Heart left ventricle (tissue), 13 donors: ENCODE data around the gene IMPG2.

Experiments
- POLR2A ChIP-seq, 2 donors: fragments of 450-650 bp; IDR thresholded peaks; one replicate each; pipeline ENCODE4 v1.6.1; 2017; ENCODE audit warnings: antibody characterized with exemption in 2 of 2, mild to moderate bottlenecking in 2 of 2, moderate library complexity in 2 of 2
- TF ChIP-seq, protein P1 (sequence below), 12 donors: fragments of 200-600 bp; sonication (generic) in 4 of 12; IDR thresholded peaks; one replicate each; pipeline versions ENCODE4 v1.5.0 to v1.8.0; 2018 to 2022; ENCODE audit warnings: antibody characterized with exemption in 12 of 12, mild to moderate bottlenecking in 5 of 12
- donor health status: ischemic (EF 13 %, LVEDD 7.1; RV severe dilation, severe dysfunction).
- donor health status: DM: no; HTN: yes; CAD: no.
- donor health status: DM: no; HTN: no; CAD: no.
- donor health status: ischemic (EF 25% LVEDD 6.9; RV normal size, moderate dysfunction).
- donor health status: ischemic (EF 25% LVEDD 5.7; RV mildly dilated, moderate dysfunction).
- donor health status: ischemic (EF 35%, LVEDD 5.7; RV mildly dilated, moderate dysfunction).
- donor health status: nonischemic (EF 11% LVEDD 7.7; RV severe dilation, severe dysfunction).
- donor health status: DM: yes; HTN: yes; CAD: no.
- donor health status: PGD.
- donor health status: ischemic (EF 29% LVEDD 5.4; RV normal size, mild dysfunction).
- donor health status: nonischemic (EF 23%, LVEDD 6.1; RV moderate dilation, normal function).

GRCh38 chr3:101292027-101292426 lies 28.3 kb downstream of the IMPG2 start:
- TF ChIP-seq, protein P1, sequence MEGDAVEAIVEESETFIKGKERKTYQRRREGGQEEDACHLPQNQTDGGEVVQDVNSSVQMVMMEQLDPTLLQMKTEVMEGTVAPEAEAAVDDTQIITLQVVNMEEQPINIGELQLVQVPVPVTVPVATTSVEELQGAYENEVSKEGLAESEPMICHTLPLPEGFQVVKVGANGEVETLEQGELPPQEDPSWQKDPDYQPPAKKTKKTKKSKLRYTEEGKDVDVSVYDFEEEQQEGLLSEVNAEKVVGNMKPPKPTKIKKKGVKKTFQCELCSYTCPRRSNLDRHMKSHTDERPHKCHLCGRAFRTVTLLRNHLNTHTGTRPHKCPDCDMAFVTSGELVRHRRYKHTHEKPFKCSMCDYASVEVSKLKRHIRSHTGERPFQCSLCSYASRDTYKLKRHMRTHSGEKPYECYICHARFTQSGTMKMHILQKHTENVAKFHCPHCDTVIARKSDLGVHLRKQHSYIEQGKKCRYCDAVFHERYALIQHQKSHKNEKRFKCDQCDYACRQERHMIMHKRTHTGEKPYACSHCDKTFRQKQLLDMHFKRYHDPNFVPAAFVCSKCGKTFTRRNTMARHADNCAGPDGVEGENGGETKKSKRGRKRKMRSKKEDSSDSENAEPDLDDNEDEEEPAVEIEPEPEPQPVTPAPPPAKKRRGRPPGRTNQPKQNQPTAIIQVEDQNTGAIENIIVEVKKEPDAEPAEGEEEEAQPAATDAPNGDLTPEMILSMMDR (IDR thresholded peaks at IDR 0.05), result no peak
- TF ChIP-seq POLR2A (IDR thresholded peaks at IDR 0.05), result no peak
